ENCODE results near the gene DLG1.

DLG1 gene

DNA sequence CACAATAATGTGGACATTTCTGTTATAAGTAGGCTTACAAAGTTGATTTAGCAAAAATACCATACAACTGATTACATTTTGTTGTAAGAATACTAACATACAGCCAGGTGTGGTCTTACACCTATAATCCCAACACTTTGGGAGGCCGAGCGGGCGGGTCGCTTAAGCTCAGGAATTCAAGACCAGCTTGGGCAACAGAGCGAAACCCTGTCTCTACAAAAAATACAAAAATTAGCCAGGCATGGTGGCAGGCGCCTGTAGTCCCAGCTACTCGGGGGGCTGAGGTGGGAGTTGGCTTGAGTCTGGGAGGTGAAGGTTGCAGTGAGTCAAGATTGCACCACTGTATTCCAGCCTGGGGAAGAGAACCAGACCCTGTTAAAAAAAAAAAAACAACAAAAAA lies 67.1 kb downstream of the DLG1 start:
- no peak for DNase-seq (ENCODE audit: extremely low spot score)
- POLR2A ChIA-PET = no interaction called here
- CTCF ChIA-PET = interaction anchor here (1.1 to 8.3 kb wide), 3 partner anchors 7 to 31 kb away, joined by 3 to 50 read pairs (median 3); no protein-coding TSS in a partner anchor
- TF ChIP-seq, protein P1, sequence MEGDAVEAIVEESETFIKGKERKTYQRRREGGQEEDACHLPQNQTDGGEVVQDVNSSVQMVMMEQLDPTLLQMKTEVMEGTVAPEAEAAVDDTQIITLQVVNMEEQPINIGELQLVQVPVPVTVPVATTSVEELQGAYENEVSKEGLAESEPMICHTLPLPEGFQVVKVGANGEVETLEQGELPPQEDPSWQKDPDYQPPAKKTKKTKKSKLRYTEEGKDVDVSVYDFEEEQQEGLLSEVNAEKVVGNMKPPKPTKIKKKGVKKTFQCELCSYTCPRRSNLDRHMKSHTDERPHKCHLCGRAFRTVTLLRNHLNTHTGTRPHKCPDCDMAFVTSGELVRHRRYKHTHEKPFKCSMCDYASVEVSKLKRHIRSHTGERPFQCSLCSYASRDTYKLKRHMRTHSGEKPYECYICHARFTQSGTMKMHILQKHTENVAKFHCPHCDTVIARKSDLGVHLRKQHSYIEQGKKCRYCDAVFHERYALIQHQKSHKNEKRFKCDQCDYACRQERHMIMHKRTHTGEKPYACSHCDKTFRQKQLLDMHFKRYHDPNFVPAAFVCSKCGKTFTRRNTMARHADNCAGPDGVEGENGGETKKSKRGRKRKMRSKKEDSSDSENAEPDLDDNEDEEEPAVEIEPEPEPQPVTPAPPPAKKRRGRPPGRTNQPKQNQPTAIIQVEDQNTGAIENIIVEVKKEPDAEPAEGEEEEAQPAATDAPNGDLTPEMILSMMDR (IDR thresholded peaks at IDR 0.05; ENCODE audit: control extremely low read depth, extremely low read depth, low read depth, missing control alignments) = no peak

DNA sequence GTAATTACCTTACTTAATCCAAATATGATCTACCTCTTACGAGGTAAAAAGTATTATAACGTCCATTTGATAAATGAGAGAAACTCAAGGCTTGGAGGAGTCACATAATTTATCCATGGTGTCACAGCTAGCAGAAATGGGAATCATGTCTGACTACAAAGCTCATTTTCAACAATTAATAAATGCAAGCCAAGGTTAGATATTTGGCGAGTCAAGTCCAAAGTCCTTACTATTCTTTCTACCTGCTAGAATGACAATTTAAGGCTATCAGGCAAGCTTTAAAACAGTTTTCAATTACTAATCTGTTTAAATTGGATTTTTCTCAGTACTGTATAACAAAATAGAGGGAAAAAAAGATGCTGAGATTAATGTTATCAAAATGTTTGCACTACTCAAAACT lies 68.6 kb downstream of the DLG1 start:
- POLR2A ChIA-PET = no interaction called here

DNA sequence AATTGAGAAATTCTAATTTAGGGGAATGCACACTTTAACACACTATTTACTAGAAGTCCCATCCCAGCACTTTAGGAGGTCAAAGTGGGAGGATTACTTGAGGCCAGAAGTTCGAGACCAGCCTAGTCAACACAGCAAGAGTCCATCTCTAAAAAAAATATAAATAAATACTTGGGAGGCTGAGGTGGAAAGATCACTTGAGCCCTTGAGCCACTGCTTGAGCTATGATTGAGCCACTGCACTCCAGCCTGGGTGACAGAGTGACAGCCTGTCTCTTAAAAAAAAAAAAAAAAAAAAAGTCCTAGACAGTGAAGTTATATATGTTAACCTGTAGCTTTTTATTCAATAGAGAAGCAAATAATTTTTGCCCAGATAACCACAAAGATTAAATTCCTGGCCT lies 69.2 kb downstream of the DLG1 start:
- TF ChIP-seq, protein P1 (IDR thresholded peaks at IDR 0.05; ENCODE audit: control extremely low read depth, extremely low read depth, low read depth, missing control alignments) = no peak
- POLR2A ChIA-PET = no interaction called here
- CTCF ChIA-PET = interaction anchor here (1.0 kb wide), 1 partner anchor 28 kb away, joined by 7 read pairs; no protein-coding TSS in a partner anchor
- no peak for DNase-seq (ENCODE audit: extremely low spot score)

More for the DNA sequence above, 68.6 kb downstream of the DLG1 start:
- TF ChIP-seq, protein P1 (IDR thresholded peaks at IDR 0.05; ENCODE audit: control extremely low read depth, extremely low read depth, low read depth, missing control alignments) = no peak
- CTCF ChIA-PET = interaction anchor here (8.3 kb wide), 1 partner anchor 5 kb away, joined by 50 read pairs; no protein-coding TSS in a partner anchor
- DNase-seq (ENCODE audit: extremely low spot score) = no peak

DNA sequence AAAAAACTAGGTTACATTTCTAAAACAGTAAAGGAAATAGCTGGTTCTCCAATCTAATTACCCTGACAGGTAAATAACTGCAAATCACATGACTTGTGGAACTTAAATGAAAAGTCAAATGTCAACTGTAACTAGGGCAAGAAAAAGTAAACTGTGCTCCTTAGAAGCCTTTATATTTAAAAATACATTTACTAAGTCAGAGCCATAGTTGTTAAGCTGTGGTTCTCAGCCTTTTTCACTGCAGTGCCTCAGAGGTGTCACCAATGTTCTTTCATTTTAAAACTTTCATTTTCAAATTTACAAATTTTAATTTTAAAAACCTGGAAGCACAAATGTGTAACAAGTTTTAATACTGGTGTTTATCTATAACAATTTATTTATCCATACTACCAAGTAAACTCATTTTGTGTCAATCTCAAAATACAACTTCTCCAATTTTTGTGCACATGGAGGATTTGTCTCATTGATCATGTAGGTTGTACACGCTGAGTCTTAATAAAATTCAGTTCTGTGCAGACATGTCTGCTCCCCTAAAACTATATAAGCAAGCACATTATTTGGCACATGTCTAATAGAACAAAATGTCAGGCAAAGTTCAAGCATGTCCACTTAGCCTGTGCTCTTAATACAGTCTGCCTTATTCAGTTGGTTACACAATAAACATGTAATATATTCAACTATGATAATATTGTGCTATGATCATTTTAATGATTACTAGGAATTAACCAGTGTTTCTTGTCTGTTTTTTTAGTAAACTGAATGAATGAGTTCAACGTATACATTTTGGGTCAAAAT lies 70.4 kb downstream of the DLG1 start:
- no peak for DNase-seq (ENCODE audit: extremely low spot score)
- TF ChIP-seq, protein P1 (IDR thresholded peaks at IDR 0.05; ENCODE audit: control extremely low read depth, extremely low read depth, low read depth, missing control alignments) = no peak
- ChIA-PET POLR2A (no interaction called here), CTCF (interaction anchor here (1.7 to 2.2 kb wide), 2 partner anchors 29 to 226 kb away, joined by 4 to 9 read pairs; no protein-coding TSS in a partner anchor)

DNA sequence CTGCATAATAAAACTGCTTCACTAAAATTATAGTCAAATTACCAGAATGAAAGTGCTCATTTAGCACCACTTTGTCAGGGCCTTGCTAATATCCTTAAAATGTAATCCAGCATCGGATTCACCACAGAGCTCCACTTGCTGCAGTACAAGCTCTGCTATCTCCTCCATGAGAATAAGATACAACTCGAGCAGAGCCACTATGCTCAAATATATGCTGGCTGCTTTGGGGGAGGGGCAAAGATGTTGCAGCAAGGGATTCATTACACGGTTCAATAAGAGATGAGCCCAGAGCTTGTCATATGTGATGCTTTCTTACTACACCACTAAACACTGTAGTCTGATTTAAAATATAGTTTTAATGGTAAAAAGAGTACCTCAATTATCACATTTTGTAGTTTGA lies 72.2 kb downstream of the DLG1 start:
- ChIA-PET POLR2A (no interaction called here), CTCF (interaction anchor here (1.7 to 5.9 kb wide), 4 partner anchors 8 to 282 kb away, joined by 4 to 50 read pairs (median 10); no protein-coding TSS in a partner anchor)
- DNase-seq (ENCODE audit: extremely low spot score) = no peak
- TF ChIP-seq, protein P1 (IDR thresholded peaks at IDR 0.05; ENCODE audit: control extremely low read depth, extremely low read depth, low read depth, missing control alignments) = no peak

DNA sequence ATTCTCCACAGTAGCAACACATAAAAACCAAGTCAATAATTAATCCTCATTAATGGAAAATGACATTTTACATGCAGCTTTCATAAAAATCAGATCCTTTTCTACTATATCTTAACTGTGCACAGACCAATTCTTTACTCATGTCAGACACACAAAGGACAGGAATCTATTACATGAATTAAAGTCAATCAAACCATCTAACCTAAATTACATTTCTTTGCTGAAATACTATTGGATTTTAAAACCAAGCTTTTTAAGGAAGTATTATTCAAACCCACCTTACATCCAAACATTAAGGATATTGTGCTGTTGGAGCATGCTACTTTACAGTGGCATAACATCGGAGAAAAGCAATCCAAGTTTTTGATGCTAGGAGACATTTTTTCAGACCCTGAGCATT lies 72.8 kb downstream of the DLG1 start:
- DNase-seq (ENCODE audit: extremely low spot score) = no peak
- TF ChIP-seq, protein P1 (IDR thresholded peaks at IDR 0.05; ENCODE audit: control extremely low read depth, extremely low read depth, low read depth, missing control alignments) = no peak
- CTCF ChIA-PET = interaction anchor here (1.1 to 5.9 kb wide), 7 partner anchors 8 to 284 kb away, joined by 4 to 50 read pairs (median 10); no protein-coding TSS in a partner anchor
- POLR2A ChIA-PET = no interaction called here

Measured in GM10248 (cell line).